ENCODE results near the gene CD2BP2.

The CD2BP2 gene

DNA sequence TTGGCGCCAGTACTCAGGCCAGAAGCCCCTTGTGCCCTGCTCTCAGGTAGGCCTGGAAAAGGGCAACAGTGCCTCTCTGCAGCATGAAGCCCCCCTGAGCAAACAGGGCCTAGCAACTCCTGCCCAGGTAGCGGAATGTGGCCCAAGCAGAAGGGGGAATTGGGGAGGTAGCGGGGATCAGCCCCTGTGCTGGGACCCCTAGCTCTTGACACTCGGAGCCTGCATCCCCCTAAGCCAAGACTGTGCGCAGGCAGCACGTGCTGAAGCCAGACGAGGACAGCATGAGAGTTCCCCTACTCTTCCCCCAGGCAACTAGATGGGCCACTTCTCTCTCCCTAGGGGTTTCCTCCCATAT, 823 bp upstream of the CD2BP2 start:
- DNase-seq (ENCODE audit: low read depth in 1 of 2, low spot score in 1 of 2): no peak
- Histone ChIP-seq H3K27me3 (ENCODE audit: insufficient read depth, poor library complexity, severe bottlenecking) (no peaks in the 10 kb centered on the region), H3K4me3 (replicated peaks; ENCODE audit: insufficient read depth, low read length) (peak overlapping the region; percentile 95), H3K27ac (replicated peaks) (peak overlapping the region; percentile 94)
- TF ChIP-seq, protein P1, sequence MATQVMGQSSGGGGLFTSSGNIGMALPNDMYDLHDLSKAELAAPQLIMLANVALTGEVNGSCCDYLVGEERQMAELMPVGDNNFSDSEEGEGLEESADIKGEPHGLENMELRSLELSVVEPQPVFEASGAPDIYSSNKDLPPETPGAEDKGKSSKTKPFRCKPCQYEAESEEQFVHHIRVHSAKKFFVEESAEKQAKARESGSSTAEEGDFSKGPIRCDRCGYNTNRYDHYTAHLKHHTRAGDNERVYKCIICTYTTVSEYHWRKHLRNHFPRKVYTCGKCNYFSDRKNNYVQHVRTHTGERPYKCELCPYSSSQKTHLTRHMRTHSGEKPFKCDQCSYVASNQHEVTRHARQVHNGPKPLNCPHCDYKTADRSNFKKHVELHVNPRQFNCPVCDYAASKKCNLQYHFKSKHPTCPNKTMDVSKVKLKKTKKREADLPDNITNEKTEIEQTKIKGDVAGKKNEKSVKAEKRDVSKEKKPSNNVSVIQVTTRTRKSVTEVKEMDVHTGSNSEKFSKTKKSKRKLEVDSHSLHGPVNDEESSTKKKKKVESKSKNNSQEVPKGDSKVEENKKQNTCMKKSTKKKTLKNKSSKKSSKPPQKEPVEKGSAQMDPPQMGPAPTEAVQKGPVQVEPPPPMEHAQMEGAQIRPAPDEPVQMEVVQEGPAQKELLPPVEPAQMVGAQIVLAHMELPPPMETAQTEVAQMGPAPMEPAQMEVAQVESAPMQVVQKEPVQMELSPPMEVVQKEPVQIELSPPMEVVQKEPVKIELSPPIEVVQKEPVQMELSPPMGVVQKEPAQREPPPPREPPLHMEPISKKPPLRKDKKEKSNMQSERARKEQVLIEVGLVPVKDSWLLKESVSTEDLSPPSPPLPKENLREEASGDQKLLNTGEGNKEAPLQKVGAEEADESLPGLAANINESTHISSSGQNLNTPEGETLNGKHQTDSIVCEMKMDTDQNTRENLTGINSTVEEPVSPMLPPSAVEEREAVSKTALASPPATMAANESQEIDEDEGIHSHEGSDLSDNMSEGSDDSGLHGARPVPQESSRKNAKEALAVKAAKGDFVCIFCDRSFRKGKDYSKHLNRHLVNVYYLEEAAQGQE (IDR thresholded peaks at IDR 0.05; ENCODE audit: insufficient replicate concordance, low read depth): no peak
- TF ChIP-seq SPI1 (IDR thresholded peaks at IDR 0.05; ENCODE audit: borderline replicate concordance, low read depth): no peak

DNA sequence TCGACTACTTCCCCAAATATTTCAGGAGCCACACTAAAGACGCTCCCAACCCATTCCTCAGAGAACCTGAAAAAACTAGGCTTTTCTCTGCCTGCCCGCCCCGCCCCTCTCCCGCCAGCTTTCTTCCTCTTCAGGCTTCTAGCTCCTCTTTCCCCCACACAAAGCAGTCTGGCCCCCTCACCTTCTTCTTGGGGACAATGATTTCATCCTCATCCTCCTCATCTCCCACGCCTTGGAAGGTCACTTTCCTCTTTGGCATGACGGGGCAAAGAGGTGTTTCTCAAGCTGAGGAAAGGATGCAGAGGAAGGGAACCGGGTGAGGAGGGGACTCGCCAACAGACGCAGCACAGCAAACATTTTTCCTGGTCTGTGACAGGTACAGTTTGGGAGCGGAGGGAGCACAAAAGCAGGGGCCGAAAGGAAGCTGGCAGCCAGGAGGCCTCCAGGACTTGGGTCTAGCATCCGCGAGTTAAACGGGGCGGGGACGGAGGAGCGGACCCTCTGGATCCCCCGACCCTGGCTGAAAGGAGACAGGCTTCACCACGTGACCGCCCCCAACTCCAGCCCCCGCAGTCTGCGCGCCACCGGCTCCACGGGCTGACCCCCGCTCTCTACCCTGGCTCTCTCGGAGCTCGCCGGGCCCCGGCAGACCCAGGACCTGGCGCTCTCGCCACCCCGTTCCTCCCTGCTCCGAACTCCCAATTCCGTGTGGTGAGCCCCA, 525 bp downstream of the CD2BP2 start:
- TF ChIP-seq POLR2AphosphoS5 (IDR thresholded peaks at IDR 0.05; ENCODE audit: low read depth) (no peak), GABPA (IDR thresholded peaks at IDR 0.05; ENCODE audit: low read depth) (no peak), SPI1 (IDR thresholded peaks at IDR 0.05; ENCODE audit: borderline replicate concordance, low read depth) (no peak)
- TF ChIP-seq, protein P1 (IDR thresholded peaks at IDR 0.05; ENCODE audit: insufficient replicate concordance, low read depth): no peak
- TF ChIP-seq, protein P2, sequence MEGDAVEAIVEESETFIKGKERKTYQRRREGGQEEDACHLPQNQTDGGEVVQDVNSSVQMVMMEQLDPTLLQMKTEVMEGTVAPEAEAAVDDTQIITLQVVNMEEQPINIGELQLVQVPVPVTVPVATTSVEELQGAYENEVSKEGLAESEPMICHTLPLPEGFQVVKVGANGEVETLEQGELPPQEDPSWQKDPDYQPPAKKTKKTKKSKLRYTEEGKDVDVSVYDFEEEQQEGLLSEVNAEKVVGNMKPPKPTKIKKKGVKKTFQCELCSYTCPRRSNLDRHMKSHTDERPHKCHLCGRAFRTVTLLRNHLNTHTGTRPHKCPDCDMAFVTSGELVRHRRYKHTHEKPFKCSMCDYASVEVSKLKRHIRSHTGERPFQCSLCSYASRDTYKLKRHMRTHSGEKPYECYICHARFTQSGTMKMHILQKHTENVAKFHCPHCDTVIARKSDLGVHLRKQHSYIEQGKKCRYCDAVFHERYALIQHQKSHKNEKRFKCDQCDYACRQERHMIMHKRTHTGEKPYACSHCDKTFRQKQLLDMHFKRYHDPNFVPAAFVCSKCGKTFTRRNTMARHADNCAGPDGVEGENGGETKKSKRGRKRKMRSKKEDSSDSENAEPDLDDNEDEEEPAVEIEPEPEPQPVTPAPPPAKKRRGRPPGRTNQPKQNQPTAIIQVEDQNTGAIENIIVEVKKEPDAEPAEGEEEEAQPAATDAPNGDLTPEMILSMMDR (IDR thresholded peaks at IDR 0.05; ENCODE audit: insufficient read depth, low read length): no peak
- Histone ChIP-seq H3K4me3 (replicated peaks; ENCODE audit: insufficient read depth, low read length) (peak overlapping the region; percentile 95), H3K27ac (replicated peaks) (peak overlapping the region; percentile 94), H3K27me3 (ENCODE audit: insufficient read depth, poor library complexity, severe bottlenecking) (no peaks in the 10 kb centered on the region)
- DNase-seq (ENCODE audit: low read depth in 1 of 2, low spot score in 1 of 2): no peak

DNA sequence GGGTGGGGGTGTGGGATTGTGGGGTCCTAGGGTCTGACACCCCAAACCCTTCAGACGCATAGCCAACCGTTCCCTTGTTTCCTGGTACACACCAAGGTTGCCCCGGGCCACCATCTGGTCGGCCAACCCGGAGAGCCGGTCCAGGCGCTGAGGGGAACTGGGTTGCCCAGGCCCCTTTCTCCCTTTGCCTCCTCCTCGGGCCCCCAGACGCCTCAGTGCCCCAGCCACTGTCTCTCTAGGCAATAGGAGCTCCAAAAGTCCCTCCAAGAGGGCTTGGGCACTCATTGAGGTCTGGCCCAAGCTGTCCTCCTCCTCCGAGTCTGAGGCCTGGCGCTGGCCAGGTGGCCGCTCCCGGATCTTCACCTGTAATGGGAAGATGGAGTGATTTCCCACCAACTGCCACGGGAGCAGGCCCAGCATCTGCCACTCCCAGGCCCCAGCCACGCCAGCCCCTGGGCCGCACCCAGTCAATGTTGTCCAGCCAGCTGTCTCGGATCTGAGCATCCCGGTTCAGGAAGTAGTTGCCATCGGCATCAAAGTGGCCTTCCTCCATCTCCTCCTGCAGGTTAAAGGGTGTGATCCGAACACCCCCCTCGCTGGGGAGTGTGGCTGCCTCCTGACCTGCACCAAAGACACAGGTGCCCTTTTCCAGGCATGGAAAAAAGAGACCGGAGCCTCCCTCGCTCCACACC, 1.5 kb downstream of the CD2BP2 start:
- Histone ChIP-seq H3K4me3 (replicated peaks; ENCODE audit: insufficient read depth, low read length) (no peak overlapping the region; the same call in 1 of the 2 replicates), H3K27me3 (ENCODE audit: insufficient read depth, poor library complexity, severe bottlenecking) (no peaks in the 10 kb centered on the region), H3K27ac (replicated peaks) (no peak overlapping the region; the same call in 1 of the 2 replicates)
- DNase-seq (ENCODE audit: low read depth in 1 of 2, low spot score in 1 of 2): no peak
- TF ChIP-seq POLR2AphosphoS5 (IDR thresholded peaks at IDR 0.05; ENCODE audit: low read depth) (no peak), GABPA (IDR thresholded peaks at IDR 0.05; ENCODE audit: low read depth) (no peak), SPI1 (IDR thresholded peaks at IDR 0.05; ENCODE audit: borderline replicate concordance, low read depth) (no peak)
- TF ChIP-seq, protein P1 (IDR thresholded peaks at IDR 0.05; ENCODE audit: insufficient replicate concordance, low read depth): no peak
- TF ChIP-seq, protein P2 (IDR thresholded peaks at IDR 0.05; ENCODE audit: insufficient read depth, low read length): no peak

Measured in HL-60 (cell line).